NCI-H2227 (cell line): ENCODE measurements around the gene TAC4.

Experiments used
- DNase-seq: peaks from one replicate; lab custom pipeline; 2025; ENCODE audit not compliant: unreplicated experiment; lab: John Stamatoyannopoulos, UW

Gene TAC4

GRCh38 chr17:49873466-49873865, 25.6 kb upstream of the TAC4 start:
- peak; percentile 36 for DNase-seq

DNA sequence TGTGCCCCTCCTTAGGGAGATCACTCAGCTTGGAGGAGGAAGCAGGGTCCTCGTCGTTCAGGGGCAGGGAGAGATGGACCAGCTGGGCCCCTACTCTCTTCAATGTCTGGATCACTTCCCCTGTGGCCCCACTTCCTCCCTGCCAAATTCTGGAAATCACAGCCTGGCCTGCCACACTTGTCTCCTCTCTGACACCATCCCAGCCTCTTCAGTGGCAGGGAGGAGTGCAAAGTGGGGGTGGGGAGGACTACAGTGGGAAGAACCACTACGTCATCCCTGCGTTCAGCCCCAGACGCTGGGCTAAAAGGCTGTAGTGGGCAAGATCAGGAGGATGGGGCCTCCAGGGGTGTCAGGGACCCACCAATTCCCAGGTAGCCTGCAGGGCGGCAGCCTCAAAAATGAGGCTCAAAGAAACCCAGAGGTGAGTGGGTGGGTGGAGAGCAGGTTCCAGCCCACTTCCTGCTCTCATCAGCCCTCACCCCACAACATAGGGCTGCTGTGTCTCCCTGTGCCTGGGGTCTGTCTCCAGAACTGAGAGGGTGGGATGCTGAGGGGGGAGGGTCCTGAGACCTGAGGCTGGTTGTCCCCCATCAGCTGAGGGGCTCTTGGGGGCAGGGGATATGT, 25.0 kb upstream of the TAC4 start:
- no peak for DNase-seq

GRCh38 chr17:49871211-49871610, 23.3 kb upstream of the TAC4 start:
- DNase-seq: no peak

DNA sequence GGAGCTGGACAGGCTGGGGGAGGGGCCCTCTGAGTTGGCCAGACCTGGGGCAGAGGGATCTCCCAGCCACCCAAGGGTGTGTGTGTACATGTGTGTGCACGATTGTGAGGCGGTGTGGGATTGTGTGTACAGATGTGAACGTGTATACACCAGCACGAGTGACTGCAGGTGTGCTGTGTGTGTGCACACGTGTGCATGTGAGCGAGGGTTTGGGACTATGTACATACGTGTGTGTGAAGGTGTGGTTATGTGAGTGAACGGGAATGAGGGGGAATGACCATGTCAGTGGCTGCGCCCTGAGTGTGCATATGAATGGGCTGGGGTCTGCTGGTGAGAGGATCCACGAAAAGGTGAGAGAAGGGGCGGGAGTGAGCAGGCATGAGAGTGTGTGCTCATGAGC, 22.4 kb upstream of the TAC4 start:
- no peak for DNase-seq

DNA sequence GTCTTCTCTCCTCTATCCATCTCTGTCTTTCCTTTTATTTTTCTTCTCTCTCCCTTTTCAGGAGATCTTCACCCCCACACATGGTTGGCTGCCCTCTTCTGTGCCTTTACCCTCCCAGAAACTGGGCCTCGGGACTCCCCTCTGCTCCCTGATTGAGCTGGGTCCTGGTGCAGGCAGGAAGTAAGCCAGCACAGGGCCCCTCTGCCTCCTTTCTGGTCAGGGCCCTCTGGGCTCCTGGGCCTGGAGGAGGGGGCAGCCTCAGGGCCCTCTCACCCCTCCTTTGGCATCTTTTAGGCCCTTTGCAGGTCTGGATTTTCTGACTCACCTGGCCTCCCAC, 21.1 kb upstream of the TAC4 start:
- DNase-seq: no peak

DNA sequence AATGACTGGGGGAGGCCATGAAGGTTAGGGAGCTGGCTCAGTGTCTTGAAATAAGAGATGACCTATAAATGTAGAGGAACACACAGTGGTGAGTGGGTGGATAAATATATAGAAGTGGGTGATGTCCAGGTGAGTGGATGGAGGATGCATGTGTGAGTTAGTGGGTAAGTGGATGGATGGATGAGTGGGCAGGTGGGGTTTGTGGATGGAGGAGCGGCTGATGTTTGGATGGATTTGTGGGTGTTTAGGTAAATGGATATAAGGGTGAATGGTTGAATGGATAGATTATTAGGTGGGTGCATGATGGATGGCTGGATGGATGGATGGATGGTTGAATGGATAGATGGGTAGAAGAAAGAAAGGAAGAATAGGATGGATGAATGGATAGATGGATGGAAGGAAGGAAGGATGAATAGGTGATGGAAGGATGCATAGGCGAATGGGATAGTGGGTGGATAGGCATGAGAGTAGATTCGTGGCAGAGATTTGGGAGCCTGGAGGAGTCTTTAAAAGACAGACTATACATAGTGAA, 19.1 kb upstream of the TAC4 start:
- DNase-seq: no peak

- DNase-seq: no peak
Observed at GRCh38 chr17:49866019-49866380, 18.1 kb upstream of the TAC4 start.

GRCh38 chr17:49862781-49863331, 15.0 kb upstream of the TAC4 start:
- DNase-seq: peak; percentile 37

GRCh38 chr17:49861150-49861884, 13.4 kb upstream of the TAC4 start:
- peak; percentile 76 for DNase-seq

DNA sequence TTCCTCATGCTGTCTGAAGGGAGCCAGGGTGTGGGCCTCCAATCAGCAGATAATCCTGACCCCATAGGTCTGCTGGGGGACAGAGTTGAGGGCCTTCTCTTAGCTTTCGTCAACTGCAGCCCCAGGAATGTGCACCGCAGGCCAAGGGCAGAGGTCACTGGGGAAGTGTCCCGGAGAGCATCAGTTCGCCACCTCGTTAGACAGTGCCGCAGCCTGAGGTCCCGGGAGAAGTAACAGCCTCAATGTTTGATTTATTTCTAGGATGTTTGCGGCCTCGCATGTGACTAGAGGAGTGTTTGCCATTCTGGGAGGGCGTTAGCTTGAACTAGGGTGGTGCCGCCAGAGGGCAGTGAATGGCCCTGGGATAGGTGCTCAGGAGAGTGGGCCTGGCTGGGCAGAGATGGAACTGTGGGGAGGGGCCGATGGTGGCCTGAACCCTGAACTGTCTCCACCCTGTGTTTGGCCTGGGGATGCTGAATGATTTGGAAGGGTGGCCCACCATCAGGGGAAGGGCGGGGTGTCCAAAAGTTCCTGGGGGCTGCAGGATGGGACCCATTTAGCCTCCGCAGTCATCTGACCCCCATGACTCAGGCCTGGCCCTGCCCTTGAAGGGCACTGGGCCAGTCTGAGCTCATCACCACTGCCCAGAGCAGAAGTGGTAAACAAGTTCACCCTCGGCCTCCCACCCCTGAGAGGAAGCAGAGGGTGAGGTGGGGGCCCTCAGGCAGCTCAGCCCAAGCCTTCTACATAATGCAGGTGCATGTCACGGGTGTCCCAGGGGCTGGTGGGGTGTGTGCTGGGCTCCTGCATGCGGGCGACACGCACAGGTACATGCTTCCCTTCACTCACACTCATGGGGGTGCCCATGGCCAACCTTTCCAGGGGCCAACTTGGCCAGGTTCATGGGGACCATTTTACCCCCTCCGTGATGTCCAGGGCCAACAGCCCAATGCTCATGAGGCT, 12.4 kb upstream of the TAC4 start:
- no peak for DNase-seq

- no peak for DNase-seq
Observed at GRCh38 chr17:49858796-49859195, 10.9 kb upstream of the TAC4 start.

DNA sequence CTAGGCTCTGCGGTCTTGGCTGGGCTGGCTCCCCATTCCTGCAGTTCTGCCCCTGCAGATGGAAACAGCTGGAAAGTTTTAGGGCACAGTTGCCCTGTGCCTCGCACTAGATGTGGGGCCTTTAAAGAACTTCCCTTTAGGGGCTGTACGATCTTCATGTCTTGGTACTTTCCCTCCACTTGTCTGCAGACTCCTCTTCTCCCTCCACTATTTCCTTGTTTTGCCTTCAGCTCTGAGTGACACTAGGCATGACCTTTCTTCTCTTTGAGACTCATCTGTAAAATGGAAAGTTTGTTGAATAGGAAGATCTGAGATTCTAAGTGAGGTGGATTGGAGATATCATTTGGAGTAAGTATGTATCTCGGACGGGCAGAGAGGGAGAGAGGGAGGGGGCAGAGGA, 6.3 kb upstream of the TAC4 start:
- no peak for DNase-seq

DNA sequence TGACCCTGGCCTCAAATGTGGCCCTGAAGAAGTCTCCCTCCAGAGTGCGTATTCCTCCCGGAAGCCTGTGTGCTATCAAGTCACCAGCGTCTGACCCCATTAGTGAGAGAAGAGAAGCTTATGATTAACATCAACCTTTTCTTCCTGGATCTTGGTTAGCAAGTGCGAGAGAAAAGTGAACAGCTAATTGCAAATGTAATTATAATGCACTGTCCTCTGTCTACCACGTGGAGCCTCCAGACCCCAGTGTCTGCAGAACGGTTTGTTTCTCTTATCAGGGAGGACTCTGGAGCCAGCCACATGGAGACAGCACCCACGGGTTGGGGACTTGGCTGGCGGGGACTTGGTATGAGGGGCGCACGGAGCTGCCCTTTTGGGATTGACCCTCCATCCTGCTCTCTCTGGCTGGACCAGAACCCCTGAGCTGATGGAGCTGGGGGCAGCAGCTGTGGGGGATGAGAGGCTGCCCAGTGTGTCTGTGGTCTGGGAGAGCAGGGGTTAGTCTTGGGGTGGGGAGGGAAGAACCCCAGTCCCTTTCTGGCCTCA, 5.7 kb upstream of the TAC4 start:
- no peak for DNase-seq

GRCh38 chr17:49851387-49852291, 3.8 kb upstream of the TAC4 start:
- DNase-seq: peak; percentile 88

GRCh38 chr17:49850772-49851386, 3.0 kb upstream of the TAC4 start:
- no peak for DNase-seq

DNA sequence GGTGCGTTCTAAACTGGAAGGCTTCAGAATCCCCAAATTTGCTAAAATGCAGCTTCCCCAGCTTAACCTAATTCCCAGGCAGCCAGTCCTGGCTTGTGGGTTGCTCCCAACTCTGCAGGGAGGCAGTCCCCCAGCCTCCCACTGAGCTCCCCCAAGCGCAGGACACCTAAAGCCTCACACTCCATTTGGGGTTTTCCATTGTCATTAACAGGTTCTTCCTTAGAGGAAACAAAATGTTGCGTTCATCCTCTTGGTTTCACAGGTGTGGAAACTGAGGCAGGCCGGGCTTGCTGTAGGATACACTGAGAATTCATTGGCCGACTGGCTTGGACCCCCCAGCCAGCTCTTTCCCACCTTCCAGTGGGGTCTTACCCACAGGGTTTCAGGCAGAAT, 2.3 kb upstream of the TAC4 start:
- DNase-seq: no peak

GRCh38 chr17:49848739-49849138, 870 bp upstream of the TAC4 start:
- no peak for DNase-seq

DNA sequence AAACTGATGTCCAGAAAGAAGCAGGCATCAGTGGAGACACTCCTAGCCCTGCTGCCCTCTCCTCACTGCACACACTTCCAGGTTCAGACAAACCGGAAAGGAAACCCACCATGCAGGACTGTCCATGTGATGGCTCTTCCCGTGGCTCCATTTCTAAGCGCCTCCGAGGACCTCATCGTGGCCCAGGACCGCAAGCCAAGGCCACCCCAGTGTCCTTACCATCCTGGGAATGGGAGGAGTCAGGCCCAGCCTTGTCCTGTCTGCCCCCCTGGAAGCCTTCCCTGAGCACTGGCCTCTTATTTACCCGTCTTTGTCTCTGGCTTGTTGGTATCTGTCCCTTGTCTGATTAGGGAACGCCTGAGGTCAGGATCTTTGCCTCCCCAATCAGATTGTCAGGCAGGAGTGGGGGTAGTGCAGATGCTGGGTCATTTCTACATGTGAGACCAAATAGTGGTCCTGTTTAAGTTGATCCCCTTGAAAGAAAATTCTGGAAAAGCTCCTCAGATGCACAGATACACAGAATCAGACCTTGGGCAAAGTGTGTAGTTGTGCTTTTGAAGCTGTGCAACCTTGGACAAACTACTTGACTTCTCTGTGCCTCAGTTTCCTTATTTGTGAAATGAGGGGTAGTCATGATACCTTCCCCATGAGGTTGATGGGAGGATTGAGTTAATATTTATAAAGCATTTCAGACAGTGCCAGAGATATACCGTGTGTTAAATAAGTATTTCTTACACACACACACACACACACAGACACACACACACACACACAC, 744 bp downstream of the TAC4 start:
- no peak for DNase-seq

GRCh38 chr17:49845321-49845720, 2.5 kb downstream of the TAC4 start:
- no peak for DNase-seq
